HL-60 (cell line): Measurements from ENCODE around the gene DAZAP1.

Source experiments
- GABPA ChIP-seq: IDR thresholded peaks from 2 replicates; pipeline ENCODE4 v1.6.1; 2012; ENCODE audit warnings: low read depth
- POLR2AphosphoS5 ChIP-seq: IDR thresholded peaks from 2 replicates; pipeline ENCODE4 v1.6.1; 2012; ENCODE audit warnings: low read depth
- SPI1 ChIP-seq: IDR thresholded peaks from 2 replicates; pipeline ENCODE4 v1.6.1; 2012; ENCODE audit warnings: low read depth, mild to moderate bottlenecking, borderline replicate concordance
- TF ChIP-seq, protein P1 (sequence below): IDR thresholded peaks from one replicate; pipeline ENCODE4 v1.5.1; 2011; ENCODE audit warnings: low read length, control low read depth, inconsistent platforms; ENCODE audit not compliant: insufficient read depth
- TF ChIP-seq, protein P2 (sequence below): IDR thresholded peaks from 2 replicates; pipeline ENCODE4 v1.6.1; 2012; ENCODE audit warnings: low read depth; ENCODE audit not compliant: insufficient replicate concordance

DNA sequence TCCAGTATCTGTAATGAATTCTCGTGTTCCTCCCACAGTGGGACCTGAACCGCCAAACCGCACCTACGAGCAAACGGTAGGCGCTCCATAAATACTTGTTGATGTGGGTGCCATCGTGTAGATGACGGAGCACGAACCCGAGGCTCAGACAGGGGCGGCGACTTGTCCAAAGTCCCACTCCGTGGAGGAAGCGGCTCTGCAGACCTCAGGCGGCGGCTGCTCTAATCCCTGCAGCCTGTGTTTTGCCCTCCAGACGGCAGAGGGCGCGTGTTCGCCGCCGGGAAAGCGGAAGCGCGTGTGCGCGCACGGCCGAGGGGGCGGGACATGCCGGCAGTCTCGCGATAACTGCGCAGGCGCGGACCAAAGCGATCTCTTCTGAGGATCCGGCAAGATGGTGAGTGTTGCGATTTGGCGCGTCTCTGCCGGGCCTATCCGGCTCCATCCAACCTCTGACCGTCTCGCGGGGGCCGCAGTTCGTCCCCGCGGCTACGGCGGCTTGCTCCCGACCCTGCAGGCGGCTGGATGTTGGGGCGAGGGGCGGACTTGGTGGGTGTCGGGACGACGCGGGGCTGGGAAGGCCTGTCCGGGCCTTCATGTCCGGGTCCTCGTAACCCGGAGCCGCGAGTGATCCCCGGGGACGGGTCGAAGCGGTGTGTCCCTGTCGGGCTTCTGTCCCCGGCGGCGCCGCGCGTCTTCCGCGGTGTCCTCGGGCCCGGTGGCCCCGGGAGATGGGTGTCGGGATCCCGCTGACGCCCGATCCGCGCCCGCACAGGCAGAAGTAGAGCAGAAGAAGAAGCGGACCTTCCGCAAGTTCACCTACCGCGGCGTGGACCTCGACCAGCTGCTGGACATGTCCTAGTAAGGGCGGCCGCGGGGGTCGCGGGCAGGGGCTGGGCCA lies 30.9 kb downstream of the DAZAP1 start, which contains the start of gene RPS15:
- TF ChIP-seq, protein P1, sequence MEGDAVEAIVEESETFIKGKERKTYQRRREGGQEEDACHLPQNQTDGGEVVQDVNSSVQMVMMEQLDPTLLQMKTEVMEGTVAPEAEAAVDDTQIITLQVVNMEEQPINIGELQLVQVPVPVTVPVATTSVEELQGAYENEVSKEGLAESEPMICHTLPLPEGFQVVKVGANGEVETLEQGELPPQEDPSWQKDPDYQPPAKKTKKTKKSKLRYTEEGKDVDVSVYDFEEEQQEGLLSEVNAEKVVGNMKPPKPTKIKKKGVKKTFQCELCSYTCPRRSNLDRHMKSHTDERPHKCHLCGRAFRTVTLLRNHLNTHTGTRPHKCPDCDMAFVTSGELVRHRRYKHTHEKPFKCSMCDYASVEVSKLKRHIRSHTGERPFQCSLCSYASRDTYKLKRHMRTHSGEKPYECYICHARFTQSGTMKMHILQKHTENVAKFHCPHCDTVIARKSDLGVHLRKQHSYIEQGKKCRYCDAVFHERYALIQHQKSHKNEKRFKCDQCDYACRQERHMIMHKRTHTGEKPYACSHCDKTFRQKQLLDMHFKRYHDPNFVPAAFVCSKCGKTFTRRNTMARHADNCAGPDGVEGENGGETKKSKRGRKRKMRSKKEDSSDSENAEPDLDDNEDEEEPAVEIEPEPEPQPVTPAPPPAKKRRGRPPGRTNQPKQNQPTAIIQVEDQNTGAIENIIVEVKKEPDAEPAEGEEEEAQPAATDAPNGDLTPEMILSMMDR: peak; percentile 95
- TF ChIP-seq, protein P2, sequence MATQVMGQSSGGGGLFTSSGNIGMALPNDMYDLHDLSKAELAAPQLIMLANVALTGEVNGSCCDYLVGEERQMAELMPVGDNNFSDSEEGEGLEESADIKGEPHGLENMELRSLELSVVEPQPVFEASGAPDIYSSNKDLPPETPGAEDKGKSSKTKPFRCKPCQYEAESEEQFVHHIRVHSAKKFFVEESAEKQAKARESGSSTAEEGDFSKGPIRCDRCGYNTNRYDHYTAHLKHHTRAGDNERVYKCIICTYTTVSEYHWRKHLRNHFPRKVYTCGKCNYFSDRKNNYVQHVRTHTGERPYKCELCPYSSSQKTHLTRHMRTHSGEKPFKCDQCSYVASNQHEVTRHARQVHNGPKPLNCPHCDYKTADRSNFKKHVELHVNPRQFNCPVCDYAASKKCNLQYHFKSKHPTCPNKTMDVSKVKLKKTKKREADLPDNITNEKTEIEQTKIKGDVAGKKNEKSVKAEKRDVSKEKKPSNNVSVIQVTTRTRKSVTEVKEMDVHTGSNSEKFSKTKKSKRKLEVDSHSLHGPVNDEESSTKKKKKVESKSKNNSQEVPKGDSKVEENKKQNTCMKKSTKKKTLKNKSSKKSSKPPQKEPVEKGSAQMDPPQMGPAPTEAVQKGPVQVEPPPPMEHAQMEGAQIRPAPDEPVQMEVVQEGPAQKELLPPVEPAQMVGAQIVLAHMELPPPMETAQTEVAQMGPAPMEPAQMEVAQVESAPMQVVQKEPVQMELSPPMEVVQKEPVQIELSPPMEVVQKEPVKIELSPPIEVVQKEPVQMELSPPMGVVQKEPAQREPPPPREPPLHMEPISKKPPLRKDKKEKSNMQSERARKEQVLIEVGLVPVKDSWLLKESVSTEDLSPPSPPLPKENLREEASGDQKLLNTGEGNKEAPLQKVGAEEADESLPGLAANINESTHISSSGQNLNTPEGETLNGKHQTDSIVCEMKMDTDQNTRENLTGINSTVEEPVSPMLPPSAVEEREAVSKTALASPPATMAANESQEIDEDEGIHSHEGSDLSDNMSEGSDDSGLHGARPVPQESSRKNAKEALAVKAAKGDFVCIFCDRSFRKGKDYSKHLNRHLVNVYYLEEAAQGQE: peak; percentile 83
- TF ChIP-seq POLR2AphosphoS5 (peak; percentile 99), GABPA (peak; percentile 83), SPI1 (peak; percentile 92)
